Stomach (tissue), 9 donors: ENCODE results near the gene FOSL2. TPM values are rescaled to one million over a fixed set of nuclear protein-coding genes. Genes with fewer than 3 reads are reported as not detected.

ENCODE experiments used
- DNase-seq, 2 donors: peaks; one replicate each; pipeline versions ENCODE4 v3.0.0 to v3.0.0-alpha.2; 2013 to 2019
- H3K27ac ChIP-seq, 5 donors: fragments of 200-600 bp in 4 of 5; sonication (generic) in 4 of 5; one replicate each; pipeline ENCODE4 v1.5.1; 2013 to 2019; ENCODE audit warnings: mild to moderate bottlenecking in 1 of 5, moderate library complexity in 1 of 5
- H3K27me3 ChIP-seq, 3 donors: fragments of 200-600 bp; sonication (generic); one replicate each; pipeline ENCODE4 v1.5.1; 2017 to 2019; ENCODE audit warnings: mixed run types in 1 of 3
- H3K36me3 ChIP-seq, 4 donors: fragments of 200-600 bp; sonication (generic); 1 replicate in 3 of 4; 2 replicates in 1 of 4; pipeline ENCODE4 v1.5.1; 2016 to 2019
- H3K4me1 ChIP-seq, 4 donors: fragments of 200-600 bp; sonication (generic); one replicate each; pipeline ENCODE4 v1.5.1; 2016 to 2019
- H3K4me3 ChIP-seq, 4 donors: fragments of 200-600 bp; sonication (generic) in 3 of 4; one replicate each; pipeline ENCODE4 v1.5.1; 2016 to 2019; ENCODE audit warnings: mild to moderate bottlenecking in 1 of 4
- H3K9me3 ChIP-seq, 4 donors: fragments of 200-600 bp; sonication (generic); one replicate each; pipeline ENCODE4 v1.5.1; 2016 to 2019
- CTCF ChIP-seq, 7 experiments: fragments of 450-650 bp in 4 of 7; fragments of 200-600 bp in 3 of 7; sonication (generic) in 3 of 7; IDR thresholded peaks; one replicate each; pipeline ENCODE4 v1.5.1; 2016 to 2019; ENCODE audit warnings: antibody characterized with exemption in 7 of 7, control low read depth in 2 of 7, mild to moderate bottlenecking in 1 of 7
- EP300 ChIP-seq: sonication (generic); formaldehyde crosslinking; IDR thresholded peaks from one replicate; pipeline ENCODE4 v1.6.1; 2017; ENCODE audit warnings: antibody characterized with exemption
- POLR2A ChIP-seq, 4 donors: fragments of 450-650 bp; IDR thresholded peaks; one replicate each; pipeline ENCODE4 v1.6.1; 2016; ENCODE audit warnings: antibody characterized with exemption in 4 of 4, control low read depth in 2 of 4, mild to moderate bottlenecking in 1 of 4, moderate library complexity in 1 of 4
- POLR2AphosphoS5 ChIP-seq, 3 donors: sonication (generic); formaldehyde crosslinking; IDR thresholded peaks; one replicate each; pipeline ENCODE4 v1.6.1; 2016; ENCODE audit warnings: antibody characterized with exemption in 3 of 3
- WGBS, 5 donors: extraction: QIAGEN DNeasy Blood & Tissue Kit in 3 of 5; methylation state at CpG; one replicate each; pipeline versions ENCODE4 v1.1.5 to v1.1.7; 2013 to 2018; 5-methylcytosine and 5-hydroxymethylcytosine counted together
- intact Hi-C: fragments of 100-400 bp; cut with DNase I; formaldehyde crosslinking; loops from one replicate; pipeline ENCODE4 v1.15.1; 2023; ENCODE audit warnings: low total_unique reads
- polyA plus RNA-seq, 3 donors: library from polyadenylated mRNA; stranded (reverse); fragments of 200-250 nt; gene quantifications; one replicate each; pipeline ENCODE4 v1.2.3, GENCODE V29; 2013
- total RNA-seq, 5 donors: library from RNA; depleted of rRNA; stranded (reverse); fragments of >200 nt; gene quantifications; one replicate each; pipeline versions ENCODE4 v1.1.0 to v1.2.3, GENCODE V29; 2014 to 2016
- donor health status: healthy with polysubstance abuse.
- donor health status: Bipolar disorder and iron deficiency.
- donor health status: healthy.

The FOSL2 gene
- total and polyA plus RNA-seq, 8 donors, result 24.4 to 227 (median 71.2) TPM

GRCh38 chr2:28348921-28349320 lies 43.7 kb upstream of the FOSL2 start:
- DNase-seq, result no peak
- 86 to 94% (median 93%) methylated on average over 11 of the region's 11 CpGs for WGBS, 5 donors
- Histone ChIP-seq H3K9me3 (no peaks in the 10 kb centered on the region), H3K27ac (no peak overlapping the region), H3K4me3 (no peak overlapping the region), H3K36me3 (no peaks in the 10 kb centered on the region), H3K27me3 (no peaks in the 10 kb centered on the region), H3K4me1 (peaks cover 0 to 28% (median 10%) of the 10 kb centered on the region in 4 donors)
- intact Hi-C loops, result no loop called here
- TF ChIP-seq POLR2AphosphoS5 (IDR thresholded peaks at IDR 0.05), result no peak
- no peak for TF ChIP-seq POLR2A (IDR thresholded peaks at IDR 0.05)
- TF ChIP-seq CTCF (IDR thresholded peaks at IDR 0.05), result no peak
- no peak for TF ChIP-seq EP300

GRCh38 chr2:28349546-28350165 lies 43.0 kb upstream of the FOSL2 start:
- H3K4me3 ChIP-seq, result no peak overlapping the region
- peaks cover 0 to 25% (median 7%) of the 10 kb centered on the region in 4 donors for H3K4me1 ChIP-seq
- H3K27ac ChIP-seq, result no peak overlapping the region
- no peaks in the 10 kb centered on the region for H3K36me3 ChIP-seq
- WGBS, 5 donors, result 82 to 87% (median 84%) methylated on average over 10 to 11 of the region's 11 CpGs
- no peak for DNase-seq
- no peaks in the 10 kb centered on the region for H3K27me3 ChIP-seq
- no peaks in the 10 kb centered on the region for H3K9me3 ChIP-seq
- intact Hi-C loops, result no loop called here
- TF ChIP-seq EP300 (no peak), CTCF (IDR thresholded peaks at IDR 0.05) (no peak), POLR2AphosphoS5 (IDR thresholded peaks at IDR 0.05) (no peak)

DNA sequence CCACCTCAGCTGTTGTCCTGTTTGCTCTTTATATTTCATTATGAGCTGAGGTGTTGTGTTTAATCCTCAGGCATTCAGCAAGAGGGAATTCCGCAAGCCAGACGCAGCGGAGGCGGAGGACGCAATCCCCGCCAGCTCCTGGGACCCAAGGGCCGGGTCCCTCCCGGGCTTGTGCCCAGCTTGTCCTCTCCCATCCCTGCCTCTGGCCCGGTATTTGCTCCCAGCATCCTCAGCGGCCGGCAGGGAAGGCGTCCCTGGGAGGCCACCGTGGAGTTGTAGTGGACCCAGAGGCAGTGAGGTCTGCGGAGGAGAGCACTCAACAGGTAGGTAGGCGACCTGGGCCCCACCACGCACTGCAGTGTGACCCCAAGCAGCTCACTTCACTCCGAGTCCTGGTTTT lies 42.5 kb upstream of the FOSL2 start:
- Histone ChIP-seq H3K4me3 (no peak overlapping the region), H3K9me3 (no peaks in the 10 kb centered on the region), H3K36me3 (no peaks in the 10 kb centered on the region), H3K27me3 (no peaks in the 10 kb centered on the region), H3K4me1 (peaks cover 3 to 28% (median 10%) of the 10 kb centered on the region in 4 donors), H3K27ac (no peak overlapping the region)
- TF ChIP-seq CTCF (IDR thresholded peaks at IDR 0.05), result no peak
- no peak for TF ChIP-seq EP300
- TF ChIP-seq POLR2AphosphoS5 (IDR thresholded peaks at IDR 0.05), result no peak
- no peak for TF ChIP-seq POLR2A (IDR thresholded peaks at IDR 0.05)
- no peak for DNase-seq
- WGBS, 5 donors, result 91 to 97% (median 95%) methylated on average over 17 of the region's 17 CpGs
- intact Hi-C loops, result no loop called here

GRCh38 chr2:28350791-28351285 lies 41.8 kb upstream of the FOSL2 start:
- intact Hi-C loops, result no loop called here
- TF ChIP-seq POLR2AphosphoS5 (IDR thresholded peaks at IDR 0.05) (no peak), EP300 (no peak), CTCF (IDR thresholded peaks at IDR 0.05) (no peak), POLR2A (IDR thresholded peaks at IDR 0.05) (no peak)
- H3K4me1 ChIP-seq, result peaks cover 10 to 34% (median 16%) of the 10 kb centered on the region in 4 donors
- WGBS, 5 donors, result 84 to 94% (median 92%) methylated on average over 11 of the region's 11 CpGs
- no peak overlapping the region for H3K4me3 ChIP-seq
- no peak for DNase-seq
- H3K36me3 ChIP-seq, result no peaks in the 10 kb centered on the region
- H3K9me3 ChIP-seq, result no peaks in the 10 kb centered on the region
- H3K27me3 ChIP-seq, result no peaks in the 10 kb centered on the region
- H3K27ac ChIP-seq, result no peak overlapping the region
